Ishikawa (cell line): ENCODE results near the gene TRIM62.

Source experiments
- CREB1 ChIP-seq: IDR thresholded peaks from 2 replicates; pipeline ENCODE4 v1.6.1; 2012; ENCODE audit warnings: low read depth
- EP300 ChIP-seq: IDR thresholded peaks from 2 replicates; pipeline ENCODE4 v1.6.1; 2012; ENCODE audit warnings: borderline replicate concordance
- TAF1 ChIP-seq: IDR thresholded peaks from 2 replicates; pipeline ENCODE4 v1.6.1; 2012; ENCODE audit warnings: low read depth, mild to moderate bottlenecking
- TCF12 ChIP-seq: IDR thresholded peaks from 2 replicates; pipeline ENCODE4 v1.6.1; 2012; ENCODE audit warnings: low read depth
- TEAD4 ChIP-seq: IDR thresholded peaks from 2 replicates; pipeline ENCODE4 v1.6.1; 2012
- YY1 ChIP-seq: IDR thresholded peaks from 2 replicates; pipeline ENCODE4 v1.6.1; 2012; ENCODE audit warnings: low read depth
- TF ChIP-seq, protein P1 (sequence below): IDR thresholded peaks from 2 replicates; pipeline ENCODE4 v1.6.1; 2012
- TF ChIP-seq, protein P2 (sequence below): IDR thresholded peaks from 2 replicates; pipeline ENCODE4 v1.6.1; 2012; ENCODE audit warnings: low read depth, mild to moderate bottlenecking

GRCh38 chr1:33155877-33156538 is 25.8 kb downstream of the TRIM62 start:
- TF ChIP-seq TCF12, result no peak
- TF ChIP-seq, protein P1, sequence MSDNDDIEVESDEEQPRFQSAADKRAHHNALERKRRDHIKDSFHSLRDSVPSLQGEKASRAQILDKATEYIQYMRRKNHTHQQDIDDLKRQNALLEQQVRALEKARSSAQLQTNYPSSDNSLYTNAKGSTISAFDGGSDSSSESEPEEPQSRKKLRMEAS, result no peak
- no peak for TF ChIP-seq EP300
- TF ChIP-seq, protein P2, sequence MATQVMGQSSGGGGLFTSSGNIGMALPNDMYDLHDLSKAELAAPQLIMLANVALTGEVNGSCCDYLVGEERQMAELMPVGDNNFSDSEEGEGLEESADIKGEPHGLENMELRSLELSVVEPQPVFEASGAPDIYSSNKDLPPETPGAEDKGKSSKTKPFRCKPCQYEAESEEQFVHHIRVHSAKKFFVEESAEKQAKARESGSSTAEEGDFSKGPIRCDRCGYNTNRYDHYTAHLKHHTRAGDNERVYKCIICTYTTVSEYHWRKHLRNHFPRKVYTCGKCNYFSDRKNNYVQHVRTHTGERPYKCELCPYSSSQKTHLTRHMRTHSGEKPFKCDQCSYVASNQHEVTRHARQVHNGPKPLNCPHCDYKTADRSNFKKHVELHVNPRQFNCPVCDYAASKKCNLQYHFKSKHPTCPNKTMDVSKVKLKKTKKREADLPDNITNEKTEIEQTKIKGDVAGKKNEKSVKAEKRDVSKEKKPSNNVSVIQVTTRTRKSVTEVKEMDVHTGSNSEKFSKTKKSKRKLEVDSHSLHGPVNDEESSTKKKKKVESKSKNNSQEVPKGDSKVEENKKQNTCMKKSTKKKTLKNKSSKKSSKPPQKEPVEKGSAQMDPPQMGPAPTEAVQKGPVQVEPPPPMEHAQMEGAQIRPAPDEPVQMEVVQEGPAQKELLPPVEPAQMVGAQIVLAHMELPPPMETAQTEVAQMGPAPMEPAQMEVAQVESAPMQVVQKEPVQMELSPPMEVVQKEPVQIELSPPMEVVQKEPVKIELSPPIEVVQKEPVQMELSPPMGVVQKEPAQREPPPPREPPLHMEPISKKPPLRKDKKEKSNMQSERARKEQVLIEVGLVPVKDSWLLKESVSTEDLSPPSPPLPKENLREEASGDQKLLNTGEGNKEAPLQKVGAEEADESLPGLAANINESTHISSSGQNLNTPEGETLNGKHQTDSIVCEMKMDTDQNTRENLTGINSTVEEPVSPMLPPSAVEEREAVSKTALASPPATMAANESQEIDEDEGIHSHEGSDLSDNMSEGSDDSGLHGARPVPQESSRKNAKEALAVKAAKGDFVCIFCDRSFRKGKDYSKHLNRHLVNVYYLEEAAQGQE, result no peak
- no peak for TF ChIP-seq CREB1
- TF ChIP-seq TAF1, result no peak
- TF ChIP-seq YY1, result no peak
- no peak for TF ChIP-seq TEAD4
